ENCODE data around the gene CASTOR1.

The CASTOR1 gene

DNA sequence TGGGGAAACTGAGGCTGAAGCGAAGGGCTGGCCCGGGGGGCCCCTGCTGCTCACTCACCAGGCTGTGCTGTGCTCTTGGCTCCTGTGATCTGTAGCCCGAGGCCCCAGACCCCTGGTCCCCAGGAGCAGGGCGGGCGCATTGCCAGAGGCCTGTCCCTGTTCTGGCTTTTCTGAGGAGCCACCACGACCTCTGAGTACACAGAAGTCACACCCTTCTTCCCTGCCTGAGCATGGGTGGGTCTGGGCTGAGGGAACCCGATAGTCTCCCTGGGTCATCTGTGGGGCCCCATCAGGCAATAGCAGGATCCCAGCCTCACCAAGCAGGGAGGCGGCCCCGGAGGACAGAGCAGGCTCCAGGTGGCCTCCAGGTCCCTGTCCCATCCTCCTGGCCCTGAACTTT lies 5.1 kb downstream of the CASTOR1 start:
- no peak overlapping the region for H3K4me3 ChIP-seq (ENCODE audit: low read depth, low read length)
- TF ChIP-seq, protein P1, sequence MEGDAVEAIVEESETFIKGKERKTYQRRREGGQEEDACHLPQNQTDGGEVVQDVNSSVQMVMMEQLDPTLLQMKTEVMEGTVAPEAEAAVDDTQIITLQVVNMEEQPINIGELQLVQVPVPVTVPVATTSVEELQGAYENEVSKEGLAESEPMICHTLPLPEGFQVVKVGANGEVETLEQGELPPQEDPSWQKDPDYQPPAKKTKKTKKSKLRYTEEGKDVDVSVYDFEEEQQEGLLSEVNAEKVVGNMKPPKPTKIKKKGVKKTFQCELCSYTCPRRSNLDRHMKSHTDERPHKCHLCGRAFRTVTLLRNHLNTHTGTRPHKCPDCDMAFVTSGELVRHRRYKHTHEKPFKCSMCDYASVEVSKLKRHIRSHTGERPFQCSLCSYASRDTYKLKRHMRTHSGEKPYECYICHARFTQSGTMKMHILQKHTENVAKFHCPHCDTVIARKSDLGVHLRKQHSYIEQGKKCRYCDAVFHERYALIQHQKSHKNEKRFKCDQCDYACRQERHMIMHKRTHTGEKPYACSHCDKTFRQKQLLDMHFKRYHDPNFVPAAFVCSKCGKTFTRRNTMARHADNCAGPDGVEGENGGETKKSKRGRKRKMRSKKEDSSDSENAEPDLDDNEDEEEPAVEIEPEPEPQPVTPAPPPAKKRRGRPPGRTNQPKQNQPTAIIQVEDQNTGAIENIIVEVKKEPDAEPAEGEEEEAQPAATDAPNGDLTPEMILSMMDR (IDR thresholded peaks at IDR 0.05; ENCODE audit: low read depth, low read length): no peak

DNA sequence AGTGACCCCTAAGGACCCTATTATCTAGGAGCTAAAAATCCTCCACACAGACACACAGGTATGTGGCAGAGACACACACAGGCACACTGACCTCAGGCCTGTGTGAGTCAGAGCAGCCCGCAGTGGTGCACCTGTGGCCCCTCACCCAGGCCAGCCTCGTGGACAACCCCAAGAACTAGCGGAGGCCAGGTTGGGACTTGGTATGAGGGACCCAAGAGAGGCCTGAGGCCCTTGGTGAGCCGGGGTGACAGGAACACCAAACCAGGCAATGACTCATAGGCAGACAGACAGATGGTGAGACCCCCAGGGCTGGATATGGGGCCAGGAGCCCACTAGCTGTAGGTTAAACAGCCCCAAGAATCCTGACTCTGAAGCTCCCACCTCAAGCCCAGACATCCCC lies 6.0 kb downstream of the CASTOR1 start:
- H3K4me3 ChIP-seq (ENCODE audit: low read depth, low read length): no peak overlapping the region
- TF ChIP-seq, protein P1 (IDR thresholded peaks at IDR 0.05; ENCODE audit: low read depth, low read length): no peak

DNA sequence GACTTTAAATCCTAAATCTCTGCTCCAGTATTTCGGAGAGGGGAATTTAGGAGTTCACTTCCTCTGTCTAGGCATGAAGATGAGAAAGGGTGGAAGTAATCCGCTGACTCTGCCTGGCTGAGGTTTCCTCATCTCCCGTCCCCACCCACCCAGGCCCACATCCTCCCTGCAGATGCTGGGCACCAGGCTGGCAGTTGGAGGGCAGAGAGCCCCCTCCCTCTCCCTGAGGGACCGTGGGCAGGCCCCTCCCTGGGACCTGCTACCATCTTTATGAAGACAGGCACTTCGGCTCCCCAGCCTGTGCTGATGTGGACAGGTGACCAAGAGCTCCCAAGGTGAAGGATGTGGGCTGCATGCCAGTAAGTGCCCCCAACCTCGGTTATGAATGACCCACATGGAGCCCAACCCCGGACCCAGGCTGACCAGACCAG lies 6.7 kb downstream of the CASTOR1 start:
- TF ChIP-seq, protein P1 (IDR thresholded peaks at IDR 0.05; ENCODE audit: low read depth, low read length): no peak
- no peak overlapping the region for H3K4me3 ChIP-seq (ENCODE audit: low read depth, low read length)

DNA sequence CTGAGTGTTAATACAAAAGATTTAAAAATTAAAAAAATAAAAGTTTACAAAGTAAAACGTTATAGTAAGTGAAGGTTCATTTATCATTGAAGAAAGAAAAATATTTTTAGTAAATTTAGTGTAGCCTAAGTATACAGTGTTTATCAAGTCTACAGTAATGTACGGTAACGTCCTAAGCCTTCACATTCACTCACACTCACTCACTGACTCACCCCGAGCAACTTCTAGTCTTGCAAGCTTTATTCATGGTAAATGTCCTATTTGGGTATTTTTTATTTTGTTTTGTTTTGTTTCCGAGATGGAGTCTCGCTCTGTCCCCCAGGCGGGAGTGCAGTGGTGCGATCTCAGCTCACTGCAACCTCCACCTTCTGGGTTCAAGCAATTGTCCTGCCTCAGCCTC lies 8.8 kb downstream of the CASTOR1 start:
- TF ChIP-seq, protein P1 (IDR thresholded peaks at IDR 0.05; ENCODE audit: low read depth, low read length): no peak
- H3K4me3 ChIP-seq (ENCODE audit: low read depth, low read length): no peak overlapping the region

DNA sequence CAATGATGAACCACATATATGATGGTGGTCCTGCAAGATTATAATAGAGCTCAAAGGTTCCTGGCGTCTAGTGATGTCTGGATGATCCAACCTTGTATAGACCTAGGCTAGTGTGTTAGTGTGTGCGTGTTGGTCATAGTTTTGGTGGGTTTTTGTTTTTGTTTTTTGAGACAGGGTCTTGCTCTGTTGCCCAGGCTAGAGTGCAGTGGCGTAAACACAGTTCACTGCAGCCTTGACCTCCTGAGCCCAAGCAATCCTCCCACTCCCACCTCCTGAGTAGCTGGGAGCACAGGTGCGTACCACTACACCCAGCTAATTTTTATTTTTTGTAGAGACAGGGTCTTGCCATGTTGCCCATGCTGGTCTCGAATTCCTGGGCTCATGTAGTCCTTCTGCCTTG lies 9.4 kb downstream of the CASTOR1 start:
- H3K4me3 ChIP-seq (ENCODE audit: low read depth, low read length): no peak overlapping the region

DNA sequence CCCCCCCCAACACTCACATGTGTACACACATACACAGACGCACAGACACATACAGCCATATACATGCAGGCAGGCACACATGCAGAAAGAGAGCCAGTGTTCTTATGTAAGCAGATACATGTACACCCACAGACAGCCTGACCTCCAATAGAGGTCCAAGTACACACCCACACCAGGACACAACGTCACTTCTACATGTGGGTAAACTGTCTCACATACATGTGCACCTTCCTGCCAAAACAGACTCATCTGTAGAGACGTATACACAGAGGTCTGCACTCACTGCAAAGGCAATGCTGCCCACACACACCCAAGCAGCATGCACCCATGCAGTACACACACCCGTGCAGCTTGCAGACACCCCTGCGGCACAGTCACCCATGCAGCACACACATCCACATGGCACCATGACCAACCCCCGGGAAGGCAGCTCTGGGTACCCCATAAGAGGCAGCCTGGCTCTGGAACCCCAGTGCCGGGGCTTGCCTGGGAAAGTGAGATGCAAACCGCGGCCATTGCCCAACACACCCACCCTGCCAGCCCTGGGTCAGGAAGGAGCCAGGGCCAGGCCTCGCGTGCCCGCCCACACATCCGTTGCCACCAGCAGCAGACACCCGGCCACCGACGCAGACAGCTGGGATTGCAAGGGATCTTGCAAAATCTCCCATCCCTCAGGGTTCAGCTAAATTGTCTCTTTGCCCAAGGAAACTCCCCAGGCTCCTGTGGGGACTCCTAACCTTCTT lies 10.1 kb downstream of the CASTOR1 start:
- no peak overlapping the region for H3K4me3 ChIP-seq (ENCODE audit: low read depth, low read length)
- TF ChIP-seq, protein P1 (IDR thresholded peaks at IDR 0.05; ENCODE audit: low read depth, low read length): no peak

More for the DNA sequence above, 9.4 kb downstream of the CASTOR1 start:
- TF ChIP-seq, protein P1 (IDR thresholded peaks at IDR 0.05; ENCODE audit: low read depth, low read length): no peak

DNA sequence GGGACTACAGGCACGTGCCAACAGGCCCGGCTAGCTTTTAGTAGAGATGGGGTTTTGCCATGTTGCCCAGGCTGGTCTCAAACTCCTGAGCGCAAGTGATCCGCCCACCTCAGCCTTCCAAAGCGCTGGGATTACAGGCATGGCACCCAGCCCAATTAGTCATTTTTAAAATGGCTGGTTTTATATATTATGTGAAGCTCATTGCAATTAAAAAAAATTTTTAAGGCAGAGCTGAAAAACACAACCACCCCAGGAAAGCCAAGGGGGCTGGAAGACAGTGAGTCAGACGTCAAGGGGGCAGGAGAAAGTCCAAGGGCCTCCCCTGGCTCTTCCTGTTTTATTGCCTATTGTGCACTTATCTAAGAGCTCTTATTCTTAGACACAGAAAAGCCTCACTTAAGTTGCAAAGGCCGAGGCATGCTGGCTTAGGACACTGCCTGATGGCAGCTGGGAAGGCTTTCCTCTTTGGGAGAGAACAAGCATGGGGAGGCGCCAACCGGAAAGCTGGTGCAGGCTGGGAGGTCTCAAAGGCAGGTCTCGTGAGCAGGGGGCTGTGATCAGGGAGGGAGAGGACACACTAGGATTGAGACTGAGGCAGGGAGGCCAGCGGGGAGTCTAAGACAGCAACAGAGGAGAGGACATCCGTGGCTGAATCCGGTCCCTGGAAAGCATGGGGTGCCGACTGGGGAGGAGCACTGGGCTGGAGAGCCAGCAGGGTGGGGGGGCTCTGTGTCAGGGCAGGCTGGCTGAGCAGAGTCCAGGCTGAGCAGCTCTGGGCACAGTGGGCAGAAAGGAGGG lies 11.6 kb downstream of the CASTOR1 start:
- TF ChIP-seq, protein P1 (IDR thresholded peaks at IDR 0.05; ENCODE audit: low read depth, low read length): no peak

More for the DNA sequence above, 11.6 kb downstream of the CASTOR1 start:
- no peak overlapping the region for H3K4me3 ChIP-seq (ENCODE audit: low read depth, low read length)
